HG02763 (cell line): ENCODE measurements around the gene ZNF799.
"Not testable (repeated sequence)": the region's sequence is repeated elsewhere in the genome, so short reads cannot be mapped to it uniquely, and the experiment has no call there.

Experiments used
- ATAC-seq: cut with Tn5 transposase; IDR thresholded peaks from one replicate; pipeline ENCODE4 v1.9.1; 2021; ENCODE audit warnings: mild to moderate bottlenecking, moderate library complexity; ENCODE audit not compliant: unreplicated experiment

The ZNF799 gene

GRCh38 chr19:12364391-12365235, 36.5 kb downstream of the ZNF799 start:
- ATAC-seq: no peak

- not testable (repeated sequence) for ATAC-seq
Observed at GRCh38 chr19:12362236-12362635, 38.8 kb downstream of the ZNF799 start.

- ATAC-seq: no peak
Observed at GRCh38 chr19:12353375-12353774, 47.7 kb downstream of the ZNF799 start.

- no peak for ATAC-seq
Observed at GRCh38 chr19:12350890-12351197, 50.2 kb downstream of the ZNF799 start.

GRCh38 chr19:12350185-12350889, 50.7 kb downstream of the ZNF799 start:
- ATAC-seq: no peak

- ATAC-seq: no peak
Observed at GRCh38 chr19:12346896-12347295, 54.2 kb downstream of the ZNF799 start.

- no peak for ATAC-seq
Observed at GRCh38 chr19:12345197-12345596, 55.9 kb downstream of the ZNF799 start.
